Measurements from ENCODE around the gene ACTL8.

- TF ChIP-seq POLR2A (IDR thresholded peaks at IDR 0.05; ENCODE audit: extremely low read depth, insufficient read length) (no peak), CTCF (IDR thresholded peaks at IDR 0.05; ENCODE audit: low read depth, low read length) (no peak), MYC (IDR thresholded peaks at IDR 0.05; ENCODE audit: low read depth, low read length) (no peak), MAX (IDR thresholded peaks at IDR 0.05; ENCODE audit: low read depth, low read length) (no peak)
Observed at GRCh38 chr1:17834561-17835100, 79.5 kb downstream of the ACTL8 start.
